Activated CD8-positive, alpha-beta T cell treated with anti-CD3 and anti-CD28 coated beads for 36 hours (primary cell): ENCODE results near the gene VSTM2L. TPM values are rescaled to one million over a fixed set of nuclear protein-coding genes. Genes with fewer than 3 reads are reported as not detected.

Experiments used
- ATAC-seq: fragments of 200-7000 bp; cut with Tn5 transposase; one replicate; pipeline ENCODE4 v1.10.0; 2021; ENCODE audit warnings: mild to moderate bottlenecking, moderate library complexity
- CTCF ChIA-PET: fragments of 350-600 bp; sonication (Branson Sonifier 250); formaldehyde crosslinking; loops from one replicate; lab custom pipeline; 2021; ENCODE audit warnings: antibody characterized with exemption; lab: Charles Lee
- POLR2A ChIA-PET: fragments of 350-600 bp; sonication (Branson Sonifier 250); formaldehyde crosslinking; loops from one replicate; lab custom pipeline; 2021; ENCODE audit warnings: antibody characterized with exemption; lab: Charles Lee
- DNase-seq: peaks from one replicate; pipeline ENCODE4 v3.0.0-alpha.2; 2020
- H3K27ac Mint-ChIP-seq: one replicate; pipeline ENCODE4 v1.8.0; 2021; ENCODE audit warnings: mild to moderate bottlenecking, mixed read lengths
- H3K27me3 Mint-ChIP-seq: one replicate; pipeline ENCODE4 v1.8.0; 2021; ENCODE audit warnings: mixed read lengths
- H3K36me3 Mint-ChIP-seq: one replicate; pipeline ENCODE4 v1.8.0; 2021; ENCODE audit warnings: low read depth, mixed read lengths
- H3K4me1 Mint-ChIP-seq: one replicate; pipeline ENCODE4 v1.8.0; 2021; ENCODE audit warnings: low read depth, mixed read lengths
- H3K4me3 Mint-ChIP-seq: one replicate; pipeline ENCODE4 v1.8.0; 2021; ENCODE audit warnings: mild to moderate bottlenecking, moderate library complexity, mixed read lengths
- H3K9me3 Mint-ChIP-seq: one replicate; pipeline ENCODE4 v1.8.0; 2021; ENCODE audit warnings: mixed read lengths
- CTCF ChIP-seq: fragments of 200-600 bp; IDR thresholded peaks from one replicate; pipeline ENCODE4 v1.8.0; 2022; ENCODE audit warnings: antibody characterized with exemption, mild to moderate bottlenecking
- intact Hi-C: fragments of 100-400 bp; cut with micrococcal nuclease; formaldehyde crosslinking; loops from one replicate; pipeline ENCODE4 v1.10.0; 2022
- total RNA-seq, 2 experiments: library from RNA; stranded (reverse); gene quantifications; one replicate each; pipeline ENCODE4 v1.2.3, GENCODE V29; 2021

Gene VSTM2L
- total RNA-seq, 2 experiments from 2014 or later, result not detected

- H3K4me1 Mint-ChIP-seq, result no peaks in the 10 kb centered on the region
- no peak for ATAC-seq
- intact Hi-C loops, result loop anchor here (10.0 kb wide), 1 partner anchor 326 kb away; no protein-coding TSS in a partner anchor
- H3K36me3 Mint-ChIP-seq, result no peaks in the 10 kb centered on the region
- no peak for DNase-seq
- no peaks in the 10 kb centered on the region for H3K9me3 Mint-ChIP-seq
- H3K4me3 Mint-ChIP-seq, result no peak overlapping the region
- ChIA-PET CTCF (no interaction called here), POLR2A (interaction anchor here (0.7 kb wide), 1 partner anchor 66 kb away, joined by 4 read pairs; no protein-coding TSS in a partner anchor)
- H3K27me3 Mint-ChIP-seq, result no peaks in the 10 kb centered on the region
- no peak overlapping the region for H3K27ac Mint-ChIP-seq
- no peak for TF ChIP-seq CTCF
Observed at GRCh38 chr20:37890643-37891042, 12.3 kb upstream of the VSTM2L start.

GRCh38 chr20:37892001-37892400 is 10.9 kb upstream of the VSTM2L start:
- ChIA-PET CTCF (no interaction called here), POLR2A (no interaction called here)
- no peak for ATAC-seq
- Mint-ChIP-seq H3K4me1 (no peaks in the 10 kb centered on the region), H3K27me3 (no peaks in the 10 kb centered on the region), H3K4me3 (no peak overlapping the region), H3K36me3 (no peaks in the 10 kb centered on the region), H3K27ac (no peak overlapping the region), H3K9me3 (no peaks in the 10 kb centered on the region)
- no peak for DNase-seq
- intact Hi-C loops, result loop anchor here (10.0 kb wide), 1 partner anchor 327 kb away; no protein-coding TSS in a partner anchor
- TF ChIP-seq CTCF, result no peak

- Mint-ChIP-seq H3K36me3 (no peaks in the 10 kb centered on the region), H3K4me3 (no peak overlapping the region), H3K27ac (no peak overlapping the region), H3K9me3 (no peaks in the 10 kb centered on the region), H3K27me3 (peaks cover 1% of the 10 kb centered on the region), H3K4me1 (no peaks in the 10 kb centered on the region)
- intact Hi-C loops, result loop anchor here (10.0 kb wide), 1 partner anchor 329 kb away; no protein-coding TSS in a partner anchor
- ATAC-seq (no peak), DNase-seq (no peak)
- ChIA-PET POLR2A (no interaction called here), CTCF (no interaction called here)
- TF ChIP-seq CTCF, result no peak
Observed at GRCh38 chr20:37893566-37894241, 9.2 kb upstream of the VSTM2L start.

- Mint-ChIP-seq H3K4me3 (no peak overlapping the region), H3K27ac (no peak overlapping the region), H3K36me3 (no peaks in the 10 kb centered on the region), H3K27me3 (peaks cover 5% of the 10 kb centered on the region), H3K9me3 (no peaks in the 10 kb centered on the region), H3K4me1 (no peaks in the 10 kb centered on the region)
- no peak for TF ChIP-seq CTCF
- intact Hi-C loops, result loop anchor here (10.0 kb wide), 1 partner anchor 330 kb away; no protein-coding TSS in a partner anchor
- POLR2A ChIA-PET, result no interaction called here
- ATAC-seq (no peak), DNase-seq (no peak)
- CTCF ChIA-PET, result no interaction called here
Observed at GRCh38 chr20:37894454-37894853, 8.5 kb upstream of the VSTM2L start.

GRCh38 chr20:37895166-37895565 is 7.8 kb upstream of the VSTM2L start:
- no peaks in the 10 kb centered on the region for H3K36me3 Mint-ChIP-seq
- intact Hi-C loops, result loop anchor here (10.0 kb wide), 1 partner anchor 330 kb away; no protein-coding TSS in a partner anchor
- ATAC-seq (no peak), DNase-seq (no peak)
- no peak for TF ChIP-seq CTCF
- no peaks in the 10 kb centered on the region for H3K4me1 Mint-ChIP-seq
- no peaks in the 10 kb centered on the region for H3K9me3 Mint-ChIP-seq
- ChIA-PET POLR2A (no interaction called here), CTCF (no interaction called here)
- H3K27me3 Mint-ChIP-seq, result peaks cover 11% of the 10 kb centered on the region
- no peak overlapping the region for H3K27ac Mint-ChIP-seq
- no peak overlapping the region for H3K4me3 Mint-ChIP-seq
